ENCODE results near the gene ULK3.
"Not testable (repeated sequence)": the region's sequence is repeated elsewhere in the genome, so short reads cannot be mapped to it uniquely, and the experiment has no call there.

The ULK3 gene

GRCh38 chr15:74842581-74843444 is at the start of gene ULK3:
Gene ULK3 (minus strand): TSS chr15:74843156. CDS start chr15:74843105, 51 bp downstream.
- DNase-seq: peak; percentile 98

GRCh38 chr15:74892313-74892712 is 49.4 kb upstream of the ULK3 start:
- DNase-seq: no peak

DNA sequence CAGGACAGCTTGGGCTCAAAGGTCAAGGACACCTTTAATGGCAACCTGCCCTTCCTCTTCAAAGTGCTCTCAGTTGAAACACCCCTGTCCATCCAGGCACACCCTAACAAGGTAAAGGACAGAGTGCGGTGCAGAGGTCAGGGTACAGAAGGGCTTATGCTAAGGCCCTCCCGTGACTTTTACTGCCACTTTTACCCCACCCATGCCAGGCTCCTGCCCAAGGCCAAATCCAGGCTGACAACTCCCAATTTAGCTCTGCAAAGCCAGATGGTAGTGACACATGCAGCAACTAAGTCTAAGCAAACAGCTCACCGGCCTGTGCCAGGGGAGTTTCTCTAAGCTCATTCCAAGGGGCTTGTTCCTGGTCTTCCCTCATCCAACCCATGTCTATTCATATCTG is 48.5 kb upstream of the ULK3 start:
- no peak for DNase-seq

- no peak for DNase-seq
Measured at GRCh38 chr15:74890665-74890960, 47.7 kb upstream of the ULK3 start.

- DNase-seq: peak; percentile 93
Measured at GRCh38 chr15:74889883-74890664, 47.1 kb upstream of the ULK3 start, which contains the start of gene MPI. Gene MPI (plus strand): TSS chr15:74890042. CDS start chr15:74890074, 32 bp downstream.

DNA sequence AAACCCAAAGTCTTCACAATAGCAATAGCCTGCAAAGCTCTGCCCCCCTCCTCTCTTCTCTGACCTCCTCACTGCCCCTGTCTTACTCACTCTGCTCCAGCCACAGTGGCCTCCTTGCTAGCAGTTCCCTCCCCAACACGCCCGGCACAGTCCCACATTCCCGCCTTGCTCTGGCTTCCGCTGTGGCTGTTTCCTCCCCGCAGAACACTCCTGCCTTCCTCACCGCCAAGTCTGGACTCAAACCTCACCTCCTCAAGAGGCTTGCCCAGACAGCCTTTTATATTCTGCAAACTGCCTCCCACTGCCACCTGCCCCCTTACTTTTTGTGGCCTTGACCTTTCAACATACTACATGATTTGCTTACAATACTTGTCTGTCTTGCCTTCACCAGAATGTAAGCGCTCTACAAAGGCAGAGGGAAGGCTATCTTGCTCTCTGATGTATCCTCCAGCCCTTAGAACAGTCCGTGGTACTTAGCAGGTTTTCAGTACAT is 46.5 kb upstream of the ULK3 start:
- no peak for DNase-seq

- DNase-seq: no peak
Measured at GRCh38 chr15:74888716-74889115, 45.8 kb upstream of the ULK3 start.

DNA sequence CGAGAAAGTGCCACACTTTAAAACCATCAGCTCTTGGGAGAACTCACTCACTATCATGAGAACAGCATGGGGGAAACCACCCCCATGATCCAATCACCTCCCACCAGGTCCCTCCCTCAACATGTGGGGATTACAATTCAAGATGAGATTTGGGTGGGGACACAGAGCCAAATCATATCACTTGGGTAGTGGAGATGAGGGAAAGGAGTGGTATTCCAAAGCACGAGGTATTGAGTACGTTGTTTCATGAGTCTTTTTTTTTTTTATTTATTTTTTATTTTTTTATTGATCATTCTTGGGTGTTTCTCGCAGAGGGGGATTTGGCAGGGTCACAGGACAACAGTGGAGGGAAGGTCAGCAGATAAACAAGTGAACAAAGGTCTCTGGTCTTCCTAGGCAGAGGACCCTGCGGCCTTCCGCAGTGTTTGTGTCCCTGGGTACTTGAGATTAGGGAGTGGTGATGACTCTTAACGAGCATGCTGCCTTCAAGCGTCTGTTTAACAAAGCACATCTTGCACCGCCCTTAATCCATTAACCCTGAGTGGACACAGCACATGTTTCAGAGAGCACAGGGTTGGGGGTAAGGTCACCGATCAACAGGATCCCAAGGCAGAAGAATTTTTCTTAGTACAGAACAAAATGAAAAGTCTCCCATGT is 44.7 kb upstream of the ULK3 start:
- DNase-seq: not testable (repeated sequence)

DNA sequence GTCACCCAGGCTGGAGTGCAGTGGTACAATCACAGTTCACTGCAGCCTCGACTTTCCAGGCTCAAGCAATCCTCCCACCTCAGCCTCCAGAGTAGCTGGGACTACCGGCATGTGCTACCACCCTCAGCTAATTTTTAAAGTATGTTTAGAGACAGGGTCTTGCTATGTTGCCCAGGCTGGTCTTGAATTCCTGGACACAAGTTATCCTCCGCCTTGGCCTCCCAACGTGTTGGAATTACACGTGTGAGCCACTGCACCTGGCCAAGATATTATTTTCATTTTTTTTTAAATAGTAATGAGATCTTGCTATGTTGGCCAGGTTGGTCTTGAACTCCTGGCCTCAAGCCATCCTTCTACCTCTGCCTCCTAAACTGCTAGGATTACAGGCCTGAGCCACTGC is 42.5 kb upstream of the ULK3 start:
- no peak for DNase-seq

DNA sequence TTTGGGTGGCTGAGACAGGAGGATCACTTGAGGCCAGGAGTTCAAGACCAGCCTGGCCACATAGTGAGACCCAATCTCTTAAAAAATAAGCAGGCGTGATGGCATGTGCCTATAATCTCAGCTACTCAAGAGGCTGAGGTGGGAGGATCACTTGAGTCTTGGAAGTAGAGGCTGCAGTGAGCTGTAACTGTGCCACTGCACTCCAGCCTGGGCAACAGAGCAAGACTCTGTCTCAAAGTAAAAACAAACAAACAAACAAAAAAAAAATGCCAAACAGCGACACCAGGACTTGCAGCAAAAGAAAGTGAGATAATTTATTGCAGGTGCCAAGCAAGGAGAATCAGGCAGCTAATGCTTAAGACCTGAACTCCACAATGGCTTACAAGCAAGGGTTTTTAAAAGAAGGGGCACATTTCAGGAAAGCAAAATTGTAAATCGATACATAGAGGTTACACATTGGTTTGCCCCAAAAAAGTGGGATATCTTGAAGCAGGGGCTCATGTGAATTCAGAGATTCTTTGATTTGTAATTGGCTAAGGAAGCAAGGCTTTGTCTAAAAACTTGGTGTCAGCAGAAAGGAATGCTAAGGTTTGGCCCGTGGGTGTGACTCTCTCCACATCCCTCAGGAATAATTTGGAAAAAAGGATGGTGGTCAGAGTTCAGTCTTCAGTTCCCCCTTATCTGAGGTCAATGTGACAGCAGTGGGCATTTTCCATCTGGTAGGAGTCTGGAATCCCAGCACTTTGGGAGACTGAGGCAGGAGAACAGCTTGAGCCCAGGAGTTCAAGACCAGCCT is 41.7 kb upstream of the ULK3 start:
- no peak for DNase-seq

GRCh38 chr15:74882528-74882927 is 39.6 kb upstream of the ULK3 start:
- DNase-seq: no peak

DNA sequence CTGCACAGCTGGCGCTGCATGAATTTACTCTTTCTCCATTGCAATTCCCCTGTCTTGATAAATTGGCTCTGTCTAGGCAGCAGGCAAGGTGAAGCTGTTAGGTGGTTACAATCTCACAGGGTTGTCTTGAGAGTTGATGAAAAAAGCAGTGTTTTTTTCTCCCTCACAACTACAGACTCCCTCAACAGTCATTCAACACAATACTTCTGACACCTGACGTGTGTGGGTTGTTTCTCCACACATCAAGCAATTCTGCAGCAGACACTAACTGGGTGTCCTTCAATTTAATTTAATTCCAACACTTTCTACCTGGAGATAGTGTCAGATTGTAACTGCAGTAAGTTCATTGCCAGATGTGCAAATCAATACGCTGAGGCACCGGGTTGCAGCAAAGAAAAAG is 35.3 kb upstream of the ULK3 start:
- no peak for DNase-seq

GRCh38 chr15:74873756-74874424 is 30.9 kb upstream of the ULK3 start:
- no peak for DNase-seq

DNA sequence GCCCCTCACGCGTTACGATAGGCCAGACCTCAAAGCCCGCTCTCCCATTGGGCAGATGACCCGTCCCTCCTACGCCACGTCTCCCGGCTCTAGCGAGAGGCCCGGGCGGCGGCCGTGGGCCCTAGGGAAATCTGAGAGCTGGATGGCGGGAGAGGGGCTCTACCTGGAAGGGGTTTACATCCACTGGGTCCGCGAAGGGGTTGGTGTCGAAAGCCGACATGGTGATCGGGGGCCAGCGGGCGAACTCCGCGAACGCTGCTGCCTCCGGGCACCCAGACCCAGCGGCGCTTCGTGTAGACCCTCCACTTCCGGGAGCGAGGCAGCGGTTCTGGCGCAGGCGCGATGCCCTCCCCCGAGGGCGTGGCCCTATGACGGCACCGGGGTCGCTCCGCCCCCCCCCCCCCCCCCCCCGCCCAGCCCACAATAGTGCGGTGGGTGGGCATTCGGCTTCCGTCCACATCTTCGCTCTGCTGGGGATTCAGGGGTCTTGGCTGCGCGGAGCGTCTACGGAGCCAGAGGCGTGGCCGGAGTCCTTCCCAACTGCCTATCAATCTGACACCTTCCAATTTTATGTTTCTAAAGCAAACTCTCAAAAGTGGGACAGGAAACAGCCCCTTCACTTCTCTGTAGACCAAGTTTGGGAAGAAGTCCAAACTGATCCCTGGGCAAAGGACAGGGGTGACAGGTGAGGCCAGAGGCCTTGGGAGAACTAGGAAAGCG is 30.2 kb upstream of the ULK3 start, which contains the start of gene SCAMP2:
SCAMP2 (minus strand) TSS at position 330 of the 720 bp plus-strand sequence; CDS start at position 220, 110 bp downstream.
- peak; percentile 97 for DNase-seq

- DNase-seq: no peak
Measured at GRCh38 chr15:74872702-74873035, 29.7 kb upstream of the ULK3 start.

DNA sequence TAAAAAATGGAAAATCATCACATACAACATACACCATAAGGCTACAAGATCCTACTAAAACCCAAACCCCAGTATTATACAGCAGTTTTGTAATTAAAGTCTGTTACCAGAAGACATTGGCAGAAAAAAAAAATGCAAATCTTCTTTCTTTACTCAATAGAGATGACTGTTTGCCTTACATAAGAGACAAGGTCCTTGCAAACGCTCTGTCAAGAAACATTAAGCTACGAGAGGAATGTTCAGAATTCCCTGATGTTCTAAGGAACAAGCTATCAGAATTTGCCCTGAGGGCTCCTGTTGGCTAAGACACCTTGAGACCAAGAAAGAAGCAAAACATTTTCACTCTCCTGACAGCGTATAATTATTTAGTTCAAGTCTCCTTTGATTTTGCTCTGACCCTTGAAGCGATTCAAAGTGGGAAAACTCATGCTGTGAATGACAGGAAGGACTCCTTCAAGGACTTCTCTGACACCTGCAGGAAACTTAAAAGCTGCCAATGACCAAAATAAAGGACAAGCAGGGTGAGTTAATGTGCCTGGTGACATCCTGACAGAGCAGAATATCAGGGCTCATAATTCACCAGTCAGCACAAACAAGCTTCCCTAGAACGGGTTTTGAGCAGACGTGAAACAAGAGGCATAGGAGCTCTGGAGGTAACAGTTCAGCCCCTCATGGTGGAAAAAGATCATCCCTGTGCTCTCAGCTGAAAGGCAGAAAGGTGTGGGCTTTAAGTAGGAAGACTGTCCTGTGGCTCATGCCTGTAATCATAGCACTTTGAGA is 27.7 kb upstream of the ULK3 start:
- DNase-seq: no peak

GRCh38 chr15:74869726-74870407 is 26.9 kb upstream of the ULK3 start:
- no peak for DNase-seq

- no peak for DNase-seq
Measured at GRCh38 chr15:74869372-74869725, 26.4 kb upstream of the ULK3 start.

DNA sequence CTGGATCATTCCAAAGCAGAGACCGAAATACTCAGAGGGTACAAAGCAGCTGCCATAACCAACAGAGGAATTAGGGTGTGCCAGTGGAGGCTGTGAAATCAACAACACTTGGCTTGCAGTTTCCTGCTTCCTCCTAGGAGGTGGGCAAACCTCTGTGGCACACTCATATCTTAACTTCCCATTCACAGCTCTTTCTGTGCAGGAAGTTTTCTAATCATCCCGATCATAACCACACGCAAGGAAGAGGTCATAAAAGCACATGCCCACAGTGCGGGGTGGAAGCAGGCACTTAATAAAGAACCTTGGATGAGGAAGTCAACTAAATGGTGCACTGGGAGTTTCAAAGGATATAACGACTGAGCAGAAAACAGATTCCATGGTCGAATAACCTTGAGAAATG is 25.1 kb upstream of the ULK3 start:
- DNase-seq: no peak

DNA sequence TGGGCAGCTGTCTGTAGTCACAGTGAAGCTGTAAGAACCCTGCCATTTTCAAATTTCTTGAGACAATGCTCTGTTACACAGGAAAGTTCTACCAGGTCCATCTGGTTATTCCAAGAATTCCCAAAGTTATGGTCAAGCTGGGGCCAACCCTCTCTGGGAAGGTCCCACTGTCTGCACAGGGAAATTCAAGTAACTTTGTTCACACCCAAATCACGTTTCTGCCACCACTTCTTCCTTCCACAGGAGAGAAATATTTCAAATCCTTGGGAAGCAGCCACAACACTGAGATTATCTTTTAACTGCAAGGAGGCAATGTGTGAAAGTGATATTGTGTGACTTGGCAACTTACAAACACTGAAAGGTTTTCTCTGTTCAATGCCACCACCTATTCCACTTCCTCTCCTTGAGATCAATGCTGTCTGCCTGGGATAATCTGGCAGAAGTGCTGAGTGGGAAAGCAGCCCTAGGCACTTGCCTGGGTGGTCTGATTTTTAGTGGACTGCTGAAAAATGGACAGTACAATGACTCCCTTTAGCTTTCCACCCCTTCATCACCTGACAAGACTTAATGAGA is 24.6 kb upstream of the ULK3 start:
- DNase-seq: no peak
